Measurements from ENCODE around the gene KRT85. TPM values are rescaled to one million over a fixed set of nuclear protein-coding genes. Genes with fewer than 3 reads are reported as not detected.

KRT85 gene
- total and polyA plus RNA-seq, 2 of the 13 experiments (the other 11 are each of a cell fraction or from before 2014, with no cell fraction given), result not detected

DNA sequence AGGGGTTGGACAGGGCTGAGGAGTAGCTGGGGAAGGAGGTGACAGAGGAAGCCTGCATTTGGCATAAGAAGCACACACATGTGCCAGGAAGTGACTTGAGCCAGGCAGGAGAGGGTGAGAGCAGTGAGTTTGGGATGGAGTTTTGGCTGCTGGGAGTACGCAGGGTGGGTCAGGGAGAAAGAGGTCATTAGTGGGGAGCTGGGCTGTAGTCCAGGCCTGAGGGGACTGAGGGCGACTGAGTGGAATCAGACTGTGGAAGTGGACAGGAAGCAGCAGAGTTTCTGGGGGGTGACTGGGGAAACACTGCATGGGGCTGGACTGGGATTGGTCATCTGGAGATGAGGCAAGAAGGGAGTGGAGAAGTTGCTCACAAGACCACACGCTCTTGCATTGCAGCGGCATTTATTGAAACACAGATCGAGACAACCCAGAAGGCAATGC is 7.6 kb downstream of the KRT85 start:
- no peaks in the 10 kb centered on the region for H4K20me1 ChIP-seq (ENCODE audit: insufficient read depth, low read length)
- H3K36me3 ChIP-seq (replicated peaks in 1 of 2; ENCODE audit: control insufficient read depth in 1 of 2, insufficient read depth in 2 of 2, low read length in 2 of 2), result no peaks in the 10 kb centered on the region
- no peak overlapping the region for H2AFZ ChIP-seq (ENCODE audit: low read length)
- FAIRE-seq (no peak), ATAC-seq (no peak), DNase-seq (ENCODE audit: low spot score) (no peak)
- BruUV-seq (replicated peaks), result no TSS peak
- no peak overlapping the region for H3K4me3 ChIP-seq (replicated peaks in 1 of 3; ENCODE audit: insufficient read depth in 1 of 3, low read depth in 2 of 3, low read length in 3 of 3)
- intact Hi-C loops (cut with micrococcal nuclease; ENCODE audit: unreplicated experiment), result no loop called here
- ChIA-PET POLR2A (no interaction called here), CTCF (ENCODE audit: low intra/inter-chr PET ratio, low total read pairs) (no interaction called here)
- no peak overlapping the region for H3K27ac ChIP-seq (ENCODE audit: extremely low read length, insufficient read depth, low read length)
- no peak overlapping the region for H3K4me2 ChIP-seq (ENCODE audit: low read depth, low read length)
- no peak overlapping the region for H3K9ac ChIP-seq (ENCODE audit: insufficient read depth, low read depth, low read length)
- H3K9me3 ChIP-seq (ENCODE audit: low read length), result no peaks in the 10 kb centered on the region
- peaks cover 5% of the 10 kb centered on the region; the same call in 1 of the 2 replicates for H3K4me1 ChIP-seq (ENCODE audit: insufficient read depth, low read length)
- no peaks in the 10 kb centered on the region for H3K79me2 ChIP-seq (ENCODE audit: insufficient read depth, low read length)
- in situ Hi-C loops (cut with HindIII; ENCODE audit: extremely low pct_ligation_motif_present, low pct_unique_long_range_greater_than_20kb), result no loop called here
- H3K27me3 ChIP-seq (ENCODE audit: control insufficient read depth in 1 of 2, insufficient read depth in 2 of 2, low read length in 2 of 2), result peaks cover 0 to 11% of the 10 kb centered on the region in 2 experiments; a peak in 1 of 5 replicates
- WGBS (ENCODE audit: low lambda C conversion rate), result 16% methylated on average over 4 of the region's 5 CpGs
- TF ChIP-seq ZNF83 (CRISPR knock-in tag; IDR thresholded peaks at IDR 0.05; ENCODE audit: borderline replicate concordance), result no peak
- no peak for TF ChIP-seq CC2D1A (CRISPR knock-in tag; IDR thresholded peaks at IDR 0.05)
- no peak for TF ChIP-seq PBX3 (CRISPR knock-in tag; IDR thresholded peaks at IDR 0.05; ENCODE audit: borderline replicate concordance)
- TF ChIP-seq, protein P1, sequence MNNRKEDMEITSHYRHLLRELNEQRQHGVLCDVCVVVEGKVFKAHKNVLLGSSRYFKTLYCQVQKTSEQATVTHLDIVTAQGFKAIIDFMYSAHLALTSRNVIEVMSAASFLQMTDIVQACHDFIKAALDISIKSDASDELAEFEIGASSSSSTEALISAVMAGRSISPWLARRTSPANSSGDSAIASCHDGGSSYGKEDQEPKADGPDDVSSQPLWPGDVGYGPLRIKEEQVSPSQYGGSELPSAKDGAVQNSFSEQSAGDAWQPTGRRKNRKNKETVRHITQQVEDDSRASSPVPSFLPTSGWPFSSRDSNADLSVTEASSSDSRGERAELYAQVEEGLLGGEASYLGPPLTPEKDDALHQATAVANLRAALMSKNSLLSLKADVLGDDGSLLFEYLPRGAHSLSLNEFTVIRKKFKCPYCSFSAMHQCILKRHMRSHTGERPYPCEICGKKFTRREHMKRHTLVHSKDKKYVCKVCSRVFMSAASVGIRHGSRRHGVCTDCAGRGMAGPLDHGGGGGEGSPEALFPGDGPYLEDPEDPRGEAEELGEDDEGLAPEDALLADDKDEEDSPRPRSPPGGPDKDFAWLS (CRISPR knock-in tag; IDR thresholded peaks at IDR 0.05; ENCODE audit: borderline replicate concordance), result no peak
- no peak for TF ChIP-seq BCL6 (CRISPR knock-in tag; IDR thresholded peaks at IDR 0.05)
- TF ChIP-seq, protein P2, sequence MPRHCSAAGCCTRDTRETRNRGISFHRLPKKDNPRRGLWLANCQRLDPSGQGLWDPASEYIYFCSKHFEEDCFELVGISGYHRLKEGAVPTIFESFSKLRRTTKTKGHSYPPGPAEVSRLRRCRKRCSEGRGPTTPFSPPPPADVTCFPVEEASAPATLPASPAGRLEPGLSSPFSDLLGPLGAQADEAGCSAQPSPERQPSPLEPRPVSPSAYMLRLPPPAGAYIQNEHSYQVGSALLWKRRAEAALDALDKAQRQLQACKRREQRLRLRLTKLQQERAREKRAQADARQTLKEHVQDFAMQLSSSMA (CRISPR knock-in tag; IDR thresholded peaks at IDR 0.05), result no peak
